ENCODE results near the gene ALDH8A1. TPM values are rescaled to one million over a fixed set of nuclear protein-coding genes. Genes with fewer than 3 reads are reported as not detected.

ALDH8A1 gene
- total and polyA plus RNA-seq, 2 of the 8 experiments (the other 6 are each of a cell fraction or from before 2014, with no cell fraction given), result 0.08 to 0.28 TPM

- no peak for DNase-seq (ENCODE audit: low read depth in 1 of 2, low spot score in 2 of 2)
- H3K27ac ChIP-seq (ENCODE audit: low read depth, low read length), result no peak overlapping the region
- no peaks in the 10 kb centered on the region for H3K79me2 ChIP-seq (ENCODE audit: control insufficient read depth in 1 of 2, insufficient read depth in 2 of 2, low read length in 2 of 2)
- no peak overlapping the region for H2BK120ac ChIP-seq (replicated peaks; ENCODE audit: low read depth, low read length)
- no peak overlapping the region for H3K4me3 ChIP-seq (ENCODE audit: extremely low read depth in 1 of 4, insufficient read depth in 2 of 4, low read depth in 3 of 4, low read length in 4 of 4)
- H2BK12ac ChIP-seq (ENCODE audit: low read depth, low read length), result no peak overlapping the region
- no peak overlapping the region for H4K8ac ChIP-seq (ENCODE audit: extremely low read depth, insufficient read depth, low read length)
- CTCF ChIA-PET (ENCODE audit: partially characterized antibody), result interaction anchor here (1.5 to 1.9 kb wide), 2 partner anchors 114 to 821 kb away, joined by 3 to 7 read pairs; no protein-coding TSS in a partner anchor
- H2AK5ac ChIP-seq (ENCODE audit: low read depth, low read length), result no peak overlapping the region
- no peak for FAIRE-seq
- H3K4me1 ChIP-seq (replicated peaks in 1 of 4; ENCODE audit: control insufficient read depth in 3 of 4, insufficient read depth in 4 of 4, low read length in 3 of 4), result no peaks in the 10 kb centered on the region
- H2AFZ ChIP-seq (ENCODE audit: low read length), result no peak overlapping the region
- H3K36me3 ChIP-seq (ENCODE audit: control insufficient read depth in 2 of 4, insufficient read depth in 4 of 4, low read length in 3 of 4), result no peaks in the 10 kb centered on the region
- no peak for TF ChIP-seq CHD1 (IDR thresholded peaks at IDR 0.05; ENCODE audit: low read depth, low read length)
- no peak for TF ChIP-seq RAD21 (IDR thresholded peaks at IDR 0.05 in 1 of 2, conservative IDR thresholded peaks at IDR 0.05 in 1 of 2; ENCODE audit: low read depth in 2 of 2, low read length in 2 of 2)
- no peaks in the 10 kb centered on the region for H3K79me1 ChIP-seq (ENCODE audit: low read depth, low read length)
- no peak overlapping the region for H4K5ac ChIP-seq (ENCODE audit: insufficient read length, low read depth, low read length)
- no peak overlapping the region for H3K18ac ChIP-seq (ENCODE audit: extremely low read depth, low read length)
- H2BK20ac ChIP-seq (ENCODE audit: low read length), result no peak overlapping the region
- no peaks in the 10 kb centered on the region for H3K27me3 ChIP-seq (replicated peaks in 1 of 4; ENCODE audit: control insufficient read depth in 3 of 4, extremely low read depth in 1 of 4, insufficient read depth in 3 of 4, low read length in 3 of 4)
- H4K91ac ChIP-seq (replicated peaks; ENCODE audit: insufficient read length, low read length), result no peak overlapping the region
- peaks cover 0 to 3% of the 10 kb centered on the region in 2 experiments; a peak in 1 of 4 replicates for H3K9me3 ChIP-seq (ENCODE audit: insufficient read depth in 2 of 2, low read depth in 1 of 2, low read length in 1 of 2)
- H2BK15ac ChIP-seq (ENCODE audit: low read length), result no peak overlapping the region
- no peaks in the 10 kb centered on the region for H4K20me1 ChIP-seq (replicated peaks in 1 of 2; ENCODE audit: control insufficient read depth in 1 of 2, insufficient read depth in 2 of 2, low read length in 2 of 2)
- H3K23ac ChIP-seq (ENCODE audit: insufficient read length), result no peak overlapping the region
- no peak overlapping the region for H2BK5ac ChIP-seq (ENCODE audit: low read depth, low read length)
- no peak overlapping the region for H3K14ac ChIP-seq (ENCODE audit: insufficient read length)
- no peaks in the 10 kb centered on the region for H3K23me2 ChIP-seq (ENCODE audit: low read depth, low read length)
- no peak overlapping the region for H3K9ac ChIP-seq (replicated peaks in 1 of 4; ENCODE audit: extremely low read depth in 1 of 4, low read depth in 3 of 4, low read length in 3 of 4)
- no peak overlapping the region for H3K4me2 ChIP-seq (ENCODE audit: insufficient read depth in 1 of 2, low read depth in 2 of 2, low read length in 2 of 2)
- POLR2A ChIA-PET (ENCODE audit: partially characterized antibody), result no interaction called here
- H3K56ac ChIP-seq (replicated peaks; ENCODE audit: insufficient read length, low read depth, low read length), result no peak overlapping the region
- no peak overlapping the region for H3K4ac ChIP-seq (replicated peaks; ENCODE audit: insufficient read length, low read depth, low read length)
These were observed 4.9 kb downstream of the ALDH8A1 start for GRCh38 chr6:134945045-134945444.
